GM18873 (cell line): Measurements from ENCODE around the gene KRT35.

ENCODE experiments used
- ATAC-seq: cut with Tn5 transposase; IDR thresholded peaks from one replicate; pipeline ENCODE4 v1.9.1; 2021; ENCODE audit warnings: mild to moderate bottlenecking, moderate library complexity, moderate number of reproducible peaks; ENCODE audit not compliant: unreplicated experiment, low FRiP score

KRT35 gene

GRCh38 chr17:41428591-41429291, 52.2 kb downstream of the KRT35 start:
- no peak for ATAC-seq
